Mucosa of rectum (tissue), 2 donors: ENCODE measurements around the gene MFN2.

Experiments used
- H3K27ac ChIP-seq, 2 donors: one replicate each; pipeline ENCODE4 v1.7.0; 2013; ENCODE audit warnings: inconsistent platforms in 2 of 2, low read depth in 2 of 2, low read length in 2 of 2
- H3K27me3 ChIP-seq, 2 donors: one replicate each; pipeline ENCODE4 v1.7.0; 2013; ENCODE audit warnings: low read length in 2 of 2; ENCODE audit not compliant: control insufficient read depth in 2 of 2, insufficient read depth in 2 of 2
- H3K36me3 ChIP-seq, 2 donors: one replicate each; pipeline ENCODE4 v1.7.0; 2013; ENCODE audit warnings: low read length in 2 of 2; ENCODE audit not compliant: control insufficient read depth in 2 of 2, insufficient read depth in 2 of 2
- H3K4me1 ChIP-seq, 2 donors: one replicate each; pipeline ENCODE4 v1.7.0; 2013; ENCODE audit warnings: low read length in 2 of 2, mild to moderate bottlenecking in 1 of 2; ENCODE audit not compliant: control insufficient read depth in 2 of 2, insufficient read depth in 2 of 2
- H3K4me3 ChIP-seq, 2 donors: one replicate each; pipeline ENCODE4 v1.7.0; 2013; ENCODE audit warnings: low read length in 2 of 2
- H3K9ac ChIP-seq, 2 donors: one replicate each; pipeline ENCODE4 v1.7.0; 2013; ENCODE audit warnings: low read length in 2 of 2, low read depth in 1 of 2, mild to moderate bottlenecking in 1 of 2
- H3K9me3 ChIP-seq, 2 donors: one replicate each; pipeline ENCODE4 v1.7.0; 2013; ENCODE audit warnings: low read length in 2 of 2; ENCODE audit not compliant: control insufficient read depth in 2 of 2
- donor health status: healthy.
- donor health status: Normal muscosa, but diverticular disease.

MFN2 gene

GRCh38 chr1:11997081-11997850, 17.0 kb downstream of the MFN2 start:
- Histone ChIP-seq H3K9ac (no peak overlapping the region), H3K36me3 (peaks cover 69 to 73% of the 10 kb centered on the region in 2 donors), H3K4me3 (no peak overlapping the region), H3K9me3 (no peaks in the 10 kb centered on the region), H3K27ac (no peak overlapping the region), H3K4me1 (no peaks in the 10 kb centered on the region), H3K27me3 (no peaks in the 10 kb centered on the region)

GRCh38 chr1:11998636-11999035, 18.4 kb downstream of the MFN2 start:
- Histone ChIP-seq H3K27ac (no peak overlapping the region), H3K27me3 (no peaks in the 10 kb centered on the region), H3K9ac (no peak overlapping the region), H3K9me3 (no peaks in the 10 kb centered on the region), H3K4me3 (no peak overlapping the region), H3K36me3 (peaks cover 71 to 75% of the 10 kb centered on the region in 2 donors), H3K4me1 (no peaks in the 10 kb centered on the region)

- Histone ChIP-seq H3K4me1 (no peaks in the 10 kb centered on the region), H3K9ac (no peak overlapping the region), H3K27ac (no peak overlapping the region), H3K27me3 (no peaks in the 10 kb centered on the region), H3K4me3 (no peak overlapping the region), H3K9me3 (no peaks in the 10 kb centered on the region), H3K36me3 (peaks cover 75 to 76% of the 10 kb centered on the region in 2 donors)
Measured at GRCh38 chr1:11999236-11999635, 19.0 kb downstream of the MFN2 start.

- peaks cover 76 to 78% of the 10 kb centered on the region in 2 donors for H3K36me3 ChIP-seq
Measured at GRCh38 chr1:12001249-12001917, 21.1 kb downstream of the MFN2 start.

GRCh38 chr1:12001996-12002493, 21.8 kb downstream of the MFN2 start:
- Histone ChIP-seq H3K9ac (no peak overlapping the region), H3K27me3 (no peaks in the 10 kb centered on the region), H3K27ac (no peak overlapping the region), H3K4me3 (no peak overlapping the region), H3K4me1 (no peaks in the 10 kb centered on the region), H3K9me3 (no peaks in the 10 kb centered on the region), H3K36me3 (peaks cover 77 to 79% of the 10 kb centered on the region in 2 donors)

More at GRCh38 chr1:12001249-12001917, 21.1 kb downstream of the MFN2 start:
- H3K4me1 ChIP-seq = no peaks in the 10 kb centered on the region
- H3K9me3 ChIP-seq = no peaks in the 10 kb centered on the region
- no peak overlapping the region for H3K4me3 ChIP-seq
- no peak overlapping the region for H3K27ac ChIP-seq
- H3K9ac ChIP-seq = no peak overlapping the region
- no peaks in the 10 kb centered on the region for H3K27me3 ChIP-seq

- H3K9me3 ChIP-seq = no peaks in the 10 kb centered on the region
- no peaks in the 10 kb centered on the region for H3K4me1 ChIP-seq
- H3K9ac ChIP-seq = no peak overlapping the region
- H3K36me3 ChIP-seq = peaks cover 73 to 75% of the 10 kb centered on the region in 2 donors
- H3K4me3 ChIP-seq = no peak overlapping the region
- H3K27ac ChIP-seq = no peak overlapping the region
- H3K27me3 ChIP-seq = no peaks in the 10 kb centered on the region
Measured at GRCh38 chr1:12003762-12004161, 23.5 kb downstream of the MFN2 start.

GRCh38 chr1:12005488-12006166, 25.4 kb downstream of the MFN2 start:
- H3K27me3 ChIP-seq = no peaks in the 10 kb centered on the region
- peaks cover 73 to 78% of the 10 kb centered on the region in 2 donors for H3K36me3 ChIP-seq
- no peak overlapping the region for H3K4me3 ChIP-seq
- no peaks in the 10 kb centered on the region for H3K9me3 ChIP-seq
- H3K4me1 ChIP-seq = no peaks in the 10 kb centered on the region
- no peak overlapping the region for H3K9ac ChIP-seq
- no peak overlapping the region for H3K27ac ChIP-seq

GRCh38 chr1:12006167-12006921, 26.1 kb downstream of the MFN2 start:
- peaks cover 73 to 81% of the 10 kb centered on the region in 2 donors for H3K36me3 ChIP-seq
- no peaks in the 10 kb centered on the region for H3K4me1 ChIP-seq
- H3K27ac ChIP-seq = no peak overlapping the region
- no peaks in the 10 kb centered on the region for H3K27me3 ChIP-seq
- no peak overlapping the region for H3K9ac ChIP-seq
- H3K9me3 ChIP-seq = no peaks in the 10 kb centered on the region
- H3K4me3 ChIP-seq = no peak overlapping the region

- no peaks in the 10 kb centered on the region for H3K27me3 ChIP-seq
- no peak overlapping the region for H3K9ac ChIP-seq
- no peaks in the 10 kb centered on the region for H3K4me1 ChIP-seq
- peaks cover 71 to 81% of the 10 kb centered on the region in 2 donors for H3K36me3 ChIP-seq
- H3K4me3 ChIP-seq = no peak overlapping the region
- H3K9me3 ChIP-seq = no peaks in the 10 kb centered on the region
- no peak overlapping the region for H3K27ac ChIP-seq
Measured at GRCh38 chr1:12007204-12007603, 27.0 kb downstream of the MFN2 start.
